Omental fat pad (tissue), 4 donors: Measurements from ENCODE around the gene DYSF. TPM values are rescaled to one million over a fixed set of nuclear protein-coding genes. Genes with fewer than 3 reads are reported as not detected.
A peak's percentile ranks its signal among the peaks of the same experiment; 100 is the strongest.

Source experiments
- ATAC-seq: fragments of 150-250 bp; one replicate; pipeline ENCODE4 v1.9.1; 2016; ENCODE audit warnings: mild to moderate bottlenecking, moderate library complexity; ENCODE audit not compliant: low FRiP score
- DNase-seq: peaks from one replicate; pipeline ENCODE4 v3.0.0-alpha.2; 2019; ENCODE audit warnings: low spot score
- CTCF ChIP-seq, 3 donors: fragments of 450-650 bp; IDR thresholded peaks; one replicate each; pipeline ENCODE4 v1.5.1; 2016 to 2017; ENCODE audit warnings: antibody characterized with exemption in 3 of 3, mild to moderate bottlenecking in 3 of 3, moderate library complexity in 2 of 3
- total RNA-seq, 4 donors: library from RNA; depleted of rRNA; stranded (reverse); fragments of >200 nt; gene quantifications; one replicate each; pipeline ENCODE4 v1.1.0, GENCODE V29; 2016

The DYSF gene
- total RNA-seq, 4 donors from 2014 or later: 7.9 to 70.5 (median 17.8) TPM

GRCh38 chr2:71611247-71611646 is 157.9 kb downstream of the DYSF start:
- ATAC-seq: no peak
- TF ChIP-seq CTCF (IDR thresholded peaks at IDR 0.05): no peak
- peak; percentile 6 for DNase-seq

GRCh38 chr2:71611781-71612527 is 158.6 kb downstream of the DYSF start:
- ATAC-seq: no peak

GRCh38 chr2:71612581-71613402 is 159.4 kb downstream of the DYSF start:
- no peak for TF ChIP-seq CTCF (IDR thresholded peaks at IDR 0.05)
- ATAC-seq (no peak), DNase-seq (peak; percentile 13)

More at GRCh38 chr2:71611781-71612527, 158.6 kb downstream of the DYSF start:
- no peak for DNase-seq
- TF ChIP-seq CTCF (IDR thresholded peaks at IDR 0.05): no peak

DNA sequence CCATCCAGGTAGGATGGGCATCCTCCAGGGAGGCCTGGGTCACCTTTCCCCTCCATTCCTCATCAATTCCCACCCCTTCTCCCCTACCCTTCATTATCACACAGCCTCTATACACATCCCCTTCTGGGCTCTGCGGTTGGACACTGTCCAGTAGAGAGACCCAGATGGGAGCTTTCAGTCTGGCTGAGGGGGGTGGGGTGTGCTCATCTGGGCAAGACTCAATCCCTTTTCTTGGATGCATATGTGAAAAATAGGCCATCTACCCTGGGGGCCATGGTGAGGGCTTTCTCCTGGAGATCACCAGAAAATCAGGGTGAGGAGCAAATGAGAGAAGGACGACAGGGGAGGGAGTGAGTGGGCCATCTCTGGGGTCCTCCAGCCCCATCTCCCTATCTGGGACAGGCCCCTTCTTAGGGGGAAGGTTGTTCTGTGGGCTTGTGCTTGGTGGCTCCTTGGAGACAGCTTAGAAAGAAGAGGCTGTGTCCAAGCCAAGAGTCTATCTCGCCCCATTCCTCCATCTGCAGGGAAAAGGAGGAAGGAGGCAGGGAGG is 160.1 kb downstream of the DYSF start:
- no peak for TF ChIP-seq CTCF (IDR thresholded peaks at IDR 0.05)
- ATAC-seq: no peak
- DNase-seq: no peak

DNA sequence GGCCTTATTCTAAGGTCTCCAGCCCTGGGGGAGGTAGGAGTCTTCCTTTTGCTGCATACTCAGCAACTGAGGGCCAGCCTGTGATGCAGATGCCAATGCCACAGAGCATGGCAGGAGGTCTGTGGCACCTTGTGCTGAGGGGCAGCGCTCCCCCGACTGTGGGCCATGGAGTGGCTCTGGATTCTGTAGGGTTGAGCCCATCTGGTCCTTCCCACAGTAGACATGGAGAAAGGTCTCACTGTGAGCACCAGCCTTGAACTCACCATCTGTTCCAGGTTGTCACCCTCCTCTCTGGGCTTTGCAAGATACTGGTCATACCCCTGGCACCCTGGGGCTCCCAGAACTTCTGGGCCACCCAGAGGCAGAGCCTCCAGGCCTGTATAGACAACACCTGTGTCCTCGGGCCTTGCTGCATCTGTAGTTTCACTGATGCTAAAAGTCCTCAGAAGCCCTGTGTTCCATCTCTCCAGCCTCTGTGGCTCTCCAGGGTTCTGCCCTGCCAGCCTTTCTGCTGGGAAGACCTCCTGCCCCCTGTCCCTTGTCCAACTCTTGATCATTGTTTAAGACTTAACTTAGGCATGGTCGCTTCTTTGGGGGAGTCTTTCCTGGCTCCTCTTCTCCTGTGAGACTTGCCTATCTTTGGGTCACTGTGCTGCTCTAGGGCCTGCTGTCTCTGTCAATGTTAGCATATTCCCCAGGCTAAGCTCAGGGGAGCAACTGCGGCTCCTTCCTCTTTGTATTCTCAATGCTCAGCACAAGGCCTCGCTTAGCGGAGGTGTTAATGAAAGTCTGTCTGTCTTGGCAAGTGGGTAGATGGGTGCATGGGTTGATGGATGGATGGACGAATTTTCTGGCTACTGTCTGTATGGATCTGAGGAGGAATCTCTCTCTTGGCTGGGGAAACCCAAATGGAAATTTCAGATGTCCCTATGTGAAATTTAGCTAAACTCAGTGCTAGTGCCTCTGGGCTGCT is 160.9 kb downstream of the DYSF start:
- DNase-seq (no peak), ATAC-seq (no peak)
- no peak for TF ChIP-seq CTCF (IDR thresholded peaks at IDR 0.05)

GRCh38 chr2:71614976-71615766 is 161.8 kb downstream of the DYSF start:
- DNase-seq (no peak), ATAC-seq (peak; percentile 57)
- TF ChIP-seq CTCF (IDR thresholded peaks at IDR 0.05): no peak
